Measurements from ENCODE around the gene NPAS4. TPM values are rescaled to one million over a fixed set of nuclear protein-coding genes. Genes with fewer than 3 reads are reported as not detected.

The NPAS4 gene
- total RNA-seq, 4 donors from 2014 or later: 0.42 TPM; not detected in 3

DNA sequence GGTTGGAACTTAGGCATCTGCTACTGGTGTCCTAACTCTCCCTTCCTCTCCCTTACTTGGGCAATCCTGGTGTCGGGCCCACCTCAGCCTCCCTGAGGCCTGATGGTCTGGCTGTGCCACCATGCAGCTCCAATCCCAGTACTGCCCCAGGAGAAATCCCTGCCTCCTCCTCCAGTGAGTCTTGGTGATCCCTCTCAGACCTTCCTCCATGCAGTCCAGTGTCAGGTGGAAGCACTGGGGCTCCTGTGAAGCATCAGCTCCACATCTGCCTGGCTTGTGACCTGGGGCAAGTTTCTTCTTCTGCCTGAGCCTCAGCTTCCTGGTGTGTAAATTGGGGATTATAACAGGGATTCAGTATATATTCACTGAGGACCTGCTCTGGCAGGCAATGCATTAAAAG is 44.1 kb downstream of the NPAS4 start:
- Histone ChIP-seq H3K4me1 (peaks cover 0 to 22% (median 7%) of the 10 kb centered on the region in 4 donors), H3K27ac (no peak overlapping the region), H3K4me3 (no peak overlapping the region), H3K9me3 (peaks cover 0 to 13% (median 0%) of the 10 kb centered on the region in 4 donors), H3K27me3 (no peaks in the 10 kb centered on the region), H3K36me3 (no peaks in the 10 kb centered on the region)
- no peak for DNase-seq (ENCODE audit: low spot score in 2 of 2)
- 86 to 89% methylated on average over 1 of the region's 1 CpG for WGBS, 2 donors
- no peak for TF ChIP-seq POLR2A (IDR thresholded peaks at IDR 0.05)
- TF ChIP-seq EP300 (IDR thresholded peaks at IDR 0.05): no peak
- TF ChIP-seq, protein P1, sequence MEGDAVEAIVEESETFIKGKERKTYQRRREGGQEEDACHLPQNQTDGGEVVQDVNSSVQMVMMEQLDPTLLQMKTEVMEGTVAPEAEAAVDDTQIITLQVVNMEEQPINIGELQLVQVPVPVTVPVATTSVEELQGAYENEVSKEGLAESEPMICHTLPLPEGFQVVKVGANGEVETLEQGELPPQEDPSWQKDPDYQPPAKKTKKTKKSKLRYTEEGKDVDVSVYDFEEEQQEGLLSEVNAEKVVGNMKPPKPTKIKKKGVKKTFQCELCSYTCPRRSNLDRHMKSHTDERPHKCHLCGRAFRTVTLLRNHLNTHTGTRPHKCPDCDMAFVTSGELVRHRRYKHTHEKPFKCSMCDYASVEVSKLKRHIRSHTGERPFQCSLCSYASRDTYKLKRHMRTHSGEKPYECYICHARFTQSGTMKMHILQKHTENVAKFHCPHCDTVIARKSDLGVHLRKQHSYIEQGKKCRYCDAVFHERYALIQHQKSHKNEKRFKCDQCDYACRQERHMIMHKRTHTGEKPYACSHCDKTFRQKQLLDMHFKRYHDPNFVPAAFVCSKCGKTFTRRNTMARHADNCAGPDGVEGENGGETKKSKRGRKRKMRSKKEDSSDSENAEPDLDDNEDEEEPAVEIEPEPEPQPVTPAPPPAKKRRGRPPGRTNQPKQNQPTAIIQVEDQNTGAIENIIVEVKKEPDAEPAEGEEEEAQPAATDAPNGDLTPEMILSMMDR (IDR thresholded peaks at IDR 0.05): no peak

DNA sequence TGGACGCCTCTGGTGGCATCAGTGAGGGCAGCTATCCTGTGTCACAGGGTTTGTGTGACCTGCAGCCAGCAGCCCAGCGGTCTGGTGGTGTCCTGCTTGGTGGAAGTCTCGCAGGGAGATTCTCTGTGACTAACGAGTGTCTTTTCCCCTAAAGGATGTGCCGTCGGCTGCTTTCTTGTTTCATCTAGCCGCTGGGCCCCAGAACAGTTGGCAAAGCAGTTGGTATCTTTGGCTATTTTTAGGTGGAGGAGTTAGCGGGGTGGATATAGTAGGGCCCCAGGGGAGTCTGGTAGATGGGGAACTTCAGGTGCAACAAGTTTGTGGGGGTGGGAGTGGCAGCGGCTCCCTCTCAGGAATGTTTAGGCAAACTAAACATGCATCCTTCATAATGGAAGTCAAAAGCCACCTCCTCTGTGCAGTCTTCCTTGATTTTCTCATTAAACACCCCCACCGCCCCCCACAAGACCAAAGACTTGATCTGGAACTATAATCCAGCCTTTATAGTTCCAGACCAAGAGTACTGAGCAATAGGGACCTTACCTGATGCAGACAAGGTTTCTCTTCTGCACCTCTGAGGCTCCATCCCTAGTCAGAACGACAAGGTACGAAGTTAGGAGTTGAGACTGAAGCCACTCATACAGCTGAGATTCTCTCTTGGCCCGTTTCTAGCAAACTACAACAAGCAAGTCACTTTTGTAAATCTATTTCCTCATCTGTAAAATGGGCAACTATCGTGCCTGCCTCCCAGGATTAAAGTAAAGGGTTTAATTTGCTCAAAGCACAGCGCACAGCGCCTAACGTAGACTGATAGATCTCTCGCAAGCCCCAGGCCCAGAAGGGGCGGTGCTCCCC is 44.8 kb downstream of the NPAS4 start:
- no peak for DNase-seq (ENCODE audit: low spot score in 2 of 2)
- 35 to 45% methylated on average over 19 of the region's 19 CpGs for WGBS, 2 donors
- Histone ChIP-seq H3K4me1 (peaks cover 0 to 22% (median 7%) of the 10 kb centered on the region in 4 donors), H3K4me3 (peak overlapping the region in 3 of 4 donors; percentile 50 to 87 (median 53)), H3K9me3 (peaks cover 0 to 13% (median 0%) of the 10 kb centered on the region in 4 donors), H3K27me3 (no peaks in the 10 kb centered on the region), H3K36me3 (peaks cover 0 to 6% (median 0%) of the 10 kb centered on the region in 3 donors), H3K27ac (peak overlapping the region; percentile 75 to 92 (median 81))
- no peak for TF ChIP-seq EP300 (IDR thresholded peaks at IDR 0.05)

DNA sequence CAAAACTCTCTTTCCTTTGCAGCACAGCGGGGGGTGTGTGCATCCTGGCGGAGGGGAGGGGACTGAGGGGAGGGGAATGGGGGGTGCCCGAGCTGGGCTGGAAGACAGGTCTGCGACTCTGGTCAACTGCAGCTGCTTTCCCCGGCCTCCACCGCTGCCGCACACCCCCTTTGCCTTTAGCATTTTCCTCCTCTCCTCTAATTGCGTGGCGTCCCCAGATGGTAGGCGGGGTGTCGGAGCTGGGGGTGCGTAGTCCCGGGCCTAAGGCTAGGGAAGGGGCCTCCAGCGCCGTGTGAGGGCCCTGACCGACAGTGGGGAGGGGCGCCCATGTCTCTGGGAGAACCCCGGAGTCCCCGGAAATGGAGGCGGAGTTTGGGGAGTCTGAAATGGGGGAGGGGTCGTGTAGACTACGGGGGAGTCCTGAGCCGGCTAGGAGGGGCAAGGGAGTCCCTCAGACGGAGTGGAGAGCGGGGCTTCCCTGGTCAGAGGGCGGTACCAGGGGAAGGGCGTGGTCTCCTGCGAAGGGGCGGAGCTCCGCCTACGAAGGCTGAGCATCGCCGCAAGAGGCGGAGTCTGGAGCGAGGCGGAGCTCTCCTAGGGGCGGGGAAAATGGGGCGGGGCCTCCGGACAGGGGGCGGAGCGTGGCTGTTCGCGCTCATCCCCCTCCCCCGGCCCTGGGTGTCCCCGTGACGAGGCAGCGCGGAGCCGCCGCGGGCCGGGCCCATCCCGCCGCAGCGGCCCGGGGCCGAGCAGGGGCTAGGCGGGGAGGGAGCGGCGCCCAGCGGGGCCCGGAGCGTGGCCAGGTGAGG is 45.6 kb downstream of the NPAS4 start, which contains the start of gene PELI3:
Gene PELI3, plus strand, starts transcription at position 681 of the 809 bp plus-strand sequence. CDS start 1,224 bp downstream, outside the sequence.
- peak within 1 kb of the TSS; percentile 50 to 87 (median 70) for H3K4me3 ChIP-seq
- H3K4me1 ChIP-seq: peaks cover 0 to 22% (median 7%) of the 10 kb centered on the region in 4 donors
- WGBS, 2 donors: 1 to 2% methylated on average over 33 to 39 of the region's 63 CpGs
- peak within 1 kb of the TSS; percentile 75 to 92 (median 81) for H3K27ac ChIP-seq
- TF ChIP-seq EP300 (IDR thresholded peaks at IDR 0.05) (peak in 1 of 2 donors; percentile 40), POLR2A (IDR thresholded peaks at IDR 0.05) (peak in 1 of 2 donors; percentile 37)
- TF ChIP-seq, protein P1 (IDR thresholded peaks at IDR 0.05): no peak
- peaks cover 0 to 15% (median 0%) of the 10 kb centered on the region in 3 donors for H3K36me3 ChIP-seq
- H3K9me3 ChIP-seq: peaks cover 0 to 10% (median 0%) of the 10 kb centered on the region in 4 donors
- no peaks in the 10 kb centered on the region for H3K27me3 ChIP-seq
- DNase-seq (ENCODE audit: low spot score in 2 of 2): peak; percentile 87 to 91

DNA sequence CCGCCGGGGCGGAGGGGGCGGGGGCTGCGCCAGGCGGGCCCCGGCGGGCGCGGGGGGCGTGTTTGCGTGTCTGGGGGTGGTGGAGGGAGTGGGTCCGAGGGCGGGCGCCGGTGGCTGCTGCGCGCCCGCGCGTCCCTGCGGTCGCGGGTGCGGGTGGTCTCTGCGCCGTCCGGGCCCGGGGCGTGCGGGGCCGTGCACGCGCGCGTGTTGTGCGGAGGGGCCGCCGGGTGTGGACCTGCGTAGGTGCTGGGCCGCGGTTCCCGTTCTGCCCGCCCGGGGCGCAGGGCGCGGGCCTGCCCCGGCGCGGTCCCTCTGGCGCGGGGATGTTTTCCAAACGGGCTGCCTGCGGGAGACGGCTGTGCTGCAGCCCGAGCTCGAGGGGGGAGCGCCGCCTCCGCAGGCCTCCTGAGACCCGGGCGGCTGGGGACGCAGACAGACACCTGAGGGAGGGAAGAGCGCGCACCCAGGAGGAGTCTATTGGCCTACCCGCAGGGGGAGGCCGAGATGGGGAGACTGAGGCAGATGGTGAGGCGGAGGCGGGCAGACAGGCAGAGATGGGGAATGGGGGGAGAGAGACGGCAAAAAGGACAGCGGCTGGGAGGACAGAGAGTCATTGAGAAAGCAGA is 46.3 kb downstream of the NPAS4 start:
- Histone ChIP-seq H3K36me3 (peaks cover 0 to 22% (median 0%) of the 10 kb centered on the region in 3 donors), H3K27me3 (no peaks in the 10 kb centered on the region), H3K4me3 (peak overlapping the region; percentile 50 to 87 (median 70)), H3K4me1 (peaks cover 0 to 22% (median 7%) of the 10 kb centered on the region in 4 donors), H3K9me3 (peaks cover 0 to 10% (median 0%) of the 10 kb centered on the region in 4 donors), H3K27ac (peak overlapping the region; percentile 75 to 87 (median 80))
- 5 to 6% methylated on average over 11 to 21 of the region's 72 CpGs for WGBS, 2 donors
- TF ChIP-seq EP300 (IDR thresholded peaks at IDR 0.05) (no peak), POLR2A (IDR thresholded peaks at IDR 0.05) (no peak)
- TF ChIP-seq, protein P1 (IDR thresholded peaks at IDR 0.05): peak in 3 of 5 experiments; percentile 32 to 69 (median 58)
- DNase-seq (ENCODE audit: low spot score in 2 of 2): no peak

DNA sequence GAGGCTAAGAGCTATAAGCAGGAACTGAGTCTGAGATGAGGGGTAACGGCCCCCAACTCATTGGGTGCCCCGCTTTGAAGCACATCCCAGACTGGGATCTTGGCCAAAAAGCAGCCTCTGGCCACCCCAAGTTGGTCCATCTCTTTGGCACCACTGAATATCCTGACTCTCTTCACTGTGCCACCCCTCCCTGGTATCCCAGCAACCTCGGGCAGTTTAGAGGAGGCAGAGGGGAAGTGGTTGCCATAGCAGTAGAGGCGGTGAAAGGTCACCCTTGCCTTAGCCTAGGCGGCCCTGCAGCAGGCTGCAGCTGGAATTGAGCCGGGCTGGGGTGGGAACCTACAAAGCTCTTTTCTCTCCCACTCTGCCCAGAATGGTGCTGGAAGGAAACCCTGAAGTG is 46.9 kb downstream of the NPAS4 start:
- peaks cover 0 to 22% (median 7%) of the 10 kb centered on the region in 4 donors for H3K4me1 ChIP-seq
- H3K9me3 ChIP-seq: peaks cover 0 to 6% (median 0%) of the 10 kb centered on the region in 4 donors
- DNase-seq (ENCODE audit: low spot score in 2 of 2): peak in 1 of 2 donors; percentile 28
- TF ChIP-seq, protein P1 (IDR thresholded peaks at IDR 0.05): no peak
- TF ChIP-seq EP300 (IDR thresholded peaks at IDR 0.05) (no peak), POLR2A (IDR thresholded peaks at IDR 0.05) (no peak)
- peak overlapping the region in 2 of 4 donors; percentile 86 to 87 for H3K27ac ChIP-seq
- peak overlapping the region; percentile 50 to 87 (median 70) for H3K4me3 ChIP-seq
- 15 to 21% methylated on average over 6 of the region's 6 CpGs for WGBS, 2 donors
- no peaks in the 10 kb centered on the region for H3K27me3 ChIP-seq
- peaks cover 0 to 28% (median 0%) of the 10 kb centered on the region in 3 donors for H3K36me3 ChIP-seq
